IMR-90 (cell line): ENCODE measurements around the gene STAT5B. TPM values are rescaled to one million over a fixed set of nuclear protein-coding genes. Genes with fewer than 3 reads are reported as not detected.

Experiments used
- ATAC-seq: fragments of 200-7000 bp; cut with Tn5 transposase; 2 replicates; pipeline ENCODE4 v1.9.1; 2020; ENCODE audit warnings: low read depth, mild to moderate bottlenecking, moderate library complexity
- BruUV-seq: library from RNA; stranded (reverse); fragments of 400-500 nt; replicated peaks from 2 replicates; lab custom pipeline; 2021; lab: Mats Ljungman, UMichigan
- CTCF ChIA-PET: fragments of 300-600 bp; formaldehyde crosslinking; extraction: SDS; loops from one replicate; lab custom pipeline; 2021; ENCODE audit warnings: antibody characterized with exemption; lab: Yijun Ruan, JAX
- POLR2A ChIA-PET: fragments of 300-600 bp; sonication (Branson Sonifier 250); formaldehyde crosslinking; loops from one replicate; lab custom pipeline; 2022; ENCODE audit warnings: antibody characterized with exemption; ENCODE audit not compliant: unreplicated experiment; lab: Charles Lee
- DNase-seq: peaks from one replicate; pipeline ENCODE4 v3.0.0; 2013
- H2AFZ ChIP-seq: replicated peaks from 2 replicates; pipeline ENCODE3; 2013; ENCODE audit warnings: low read length, mild to moderate bottlenecking; ENCODE audit not compliant: poor library complexity
- H2AK5ac ChIP-seq: 2 replicates; pipeline ENCODE4 v1.6.1; 2013; ENCODE audit warnings: low read depth, low read length, inconsistent platforms
- H2AK9ac ChIP-seq: replicated peaks from 2 replicates; pipeline ENCODE3; 2013; ENCODE audit warnings: mild to moderate bottlenecking, low read depth, low read length, moderate library complexity; ENCODE audit not compliant: poor library complexity
- H2BK120ac ChIP-seq: 2 replicates; pipeline ENCODE4 v1.6.1; 2013; ENCODE audit warnings: low read depth, low read length, inconsistent platforms
- H2BK15ac ChIP-seq: 3 replicates; pipeline ENCODE4 v1.6.1; 2013; ENCODE audit warnings: low read depth, low read length, inconsistent platforms
- H2BK20ac ChIP-seq: 2 replicates; pipeline ENCODE4 v1.6.1; 2013; ENCODE audit warnings: low read depth, mild to moderate bottlenecking, inconsistent platforms, low read length, moderate library complexity
- H2BK5ac ChIP-seq: 2 replicates; pipeline ENCODE4 v1.6.1; 2013; ENCODE audit warnings: mild to moderate bottlenecking, low read depth, low read length, inconsistent platforms; ENCODE audit not compliant: poor library complexity, severe bottlenecking
- H3K14ac ChIP-seq: replicated peaks from 2 replicates; pipeline ENCODE4 v1.6.1; 2013; ENCODE audit warnings: low read depth, low read length, inconsistent platforms
- H3K18ac ChIP-seq: 2 replicates; pipeline ENCODE4 v1.6.1; 2013; ENCODE audit warnings: low read depth, low read length, control low read depth
- H3K23ac ChIP-seq: 2 replicates; pipeline ENCODE4 v1.6.1; 2013; ENCODE audit warnings: low read depth, low read length, inconsistent platforms
- H3K27ac ChIP-seq: 2 replicates; pipeline ENCODE4 v1.5.1; 2013; ENCODE audit warnings: mild to moderate bottlenecking, control low read depth, low read length; ENCODE audit not compliant: insufficient read depth
- H3K27me3 ChIP-seq: 2 replicates; pipeline ENCODE4 v1.6.1; 2013; ENCODE audit warnings: low read length; ENCODE audit not compliant: control insufficient read depth, insufficient read depth
- H3K36me3 ChIP-seq: 2 replicates; pipeline ENCODE4 v1.6.1; 2013; ENCODE audit warnings: low read length, mixed read lengths; ENCODE audit not compliant: control insufficient read depth, insufficient read depth
- H3K4ac ChIP-seq: 2 replicates; pipeline ENCODE4 v1.6.1; 2013; ENCODE audit warnings: low read depth, low read length, inconsistent platforms
- H3K4me1 ChIP-seq: 2 replicates; pipeline ENCODE4 v1.6.1; 2013; ENCODE audit warnings: low read length, mixed read lengths; ENCODE audit not compliant: control insufficient read depth, insufficient read depth
- H3K4me2 ChIP-seq: 2 replicates; pipeline ENCODE4 v1.6.1; 2013; ENCODE audit warnings: low read depth, mild to moderate bottlenecking, control low read depth, low read length, moderate library complexity
- H3K4me3 ChIP-seq: 2 replicates; pipeline ENCODE4 v1.5.1; 2013; ENCODE audit warnings: low read depth, mild to moderate bottlenecking, control low read depth, low read length, moderate library complexity; ENCODE audit not compliant: insufficient read depth
- H3K56ac ChIP-seq: 2 replicates; pipeline ENCODE4 v1.6.1; 2013; ENCODE audit warnings: low read length, inconsistent platforms; ENCODE audit not compliant: insufficient read depth; ENCODE audit errors: extremely low read depth
- H3K79me1 ChIP-seq, 2 experiments: 2 replicates each; pipeline ENCODE4 v1.6.1; 2013; ENCODE audit warnings: low read length in 2 of 2, inconsistent platforms in 1 of 2, low read depth in 1 of 2
- H3K9ac ChIP-seq: 2 replicates; pipeline ENCODE4 v1.6.1; 2013; ENCODE audit warnings: low read depth, low read length, control low read depth
- H3K9me1 ChIP-seq: 2 replicates; pipeline ENCODE4 v1.6.1; 2013; ENCODE audit warnings: low read length, inconsistent platforms; ENCODE audit not compliant: insufficient read depth
- H3K9me3 ChIP-seq: 2 replicates; pipeline ENCODE4 v1.6.1; 2013; ENCODE audit warnings: low read length; ENCODE audit not compliant: control insufficient read depth, insufficient read depth
- H4K20me1 ChIP-seq: 2 replicates; pipeline ENCODE4 v1.6.1; 2013; ENCODE audit warnings: low read length, inconsistent platforms; ENCODE audit not compliant: insufficient read depth
- H4K5ac ChIP-seq: 2 replicates; pipeline ENCODE4 v1.6.1; 2013; ENCODE audit warnings: mild to moderate bottlenecking, low read depth, low read length, control low read depth
- H4K8ac ChIP-seq, 2 experiments: 2 replicates each; pipeline ENCODE4 v1.6.1; 2013; ENCODE audit warnings: low read depth in 2 of 2, low read length in 2 of 2, control low read depth in 1 of 2, inconsistent platforms in 1 of 2
- H4K91ac ChIP-seq: 2 replicates; pipeline ENCODE4 v1.6.1; 2013; ENCODE audit warnings: low read depth, low read length, inconsistent platforms; ENCODE audit not compliant: insufficient read depth
- BHLHE40 ChIP-seq: fragments of 150-350 bp; IDR thresholded peaks from 2 replicates; pipeline ENCODE4 v1.6.1; 2016; ENCODE audit warnings: mild to moderate bottlenecking, low read depth, low read length
- CEBPB ChIP-seq: IDR thresholded peaks from 2 replicates; pipeline ENCODE4 v1.6.1; 2012; ENCODE audit warnings: low read depth, low read length, improper control_type of control experiment
- CHD1 ChIP-seq: IDR thresholded peaks from 2 replicates; pipeline ENCODE4 v1.6.1; 2012; ENCODE audit warnings: low read depth, low read length, improper control_type of control experiment
- MAFK ChIP-seq: IDR thresholded peaks from 2 replicates; pipeline ENCODE4 v1.6.1; 2012; ENCODE audit warnings: low read depth, low read length, improper control_type of control experiment
- MAZ ChIP-seq: IDR thresholded peaks from 2 replicates; pipeline ENCODE4 v1.6.1; 2012; ENCODE audit warnings: low read depth, mild to moderate bottlenecking, low read length, improper control_type of control experiment, moderate library complexity, borderline replicate concordance
- MXI1 ChIP-seq: IDR thresholded peaks from 2 replicates; pipeline ENCODE4 v1.6.1; 2012; ENCODE audit warnings: low read depth, mild to moderate bottlenecking, low read length, moderate library complexity, borderline replicate concordance
- NFE2L2 ChIP-seq: fragments of 150-350 bp; IDR thresholded peaks from 2 replicates; pipeline ENCODE4 v1.6.1; 2016; ENCODE audit warnings: low read depth, mild to moderate bottlenecking, low read length
- POLR2A ChIP-seq: IDR thresholded peaks from 2 replicates; pipeline ENCODE4 v1.6.1; 2012; ENCODE audit warnings: mild to moderate bottlenecking, low read depth, low read length
- RFX5 ChIP-seq: IDR thresholded peaks from 2 replicates; pipeline ENCODE4 v1.8.0; 2012; ENCODE audit warnings: low read depth, mild to moderate bottlenecking, low read length, moderate library complexity
- SMC3 ChIP-seq: fragments of 150-350 bp; IDR thresholded peaks from 2 replicates; pipeline ENCODE4 v1.6.1; 2016; ENCODE audit warnings: low read depth, mild to moderate bottlenecking, antibody characterized with exemption, low read length, moderate library complexity
- WGBS, 2 experiments: methylation state at CpG; one replicate each; pipeline versions ENCODE4 v1.1.5 to v1.1.7; 2013; ENCODE audit warnings: missing lambda C conversion rate in 2 of 2; ENCODE audit not compliant: insufficient read length in 1 of 2; ENCODE audit errors: extremely low coverage in 2 of 2; 5-methylcytosine and 5-hydroxymethylcytosine counted together
- dilution Hi-C: fragments of 300-500 bp; cut with HindIII; formaldehyde crosslinking; loops from one replicate; pipeline ENCODE4 v1.14.3; 2018; ENCODE audit warnings: low sequenced_read_pairs; ENCODE audit not compliant: unreplicated experiment
- in situ Hi-C: fragments of 300-500 bp; cut with MboI; formaldehyde crosslinking; loops from 3 replicates; pipeline ENCODE4 v1.14.3; 2019; ENCODE audit warnings: low sequenced_read_pairs, inconsistent platforms, mixed read lengths
- intact Hi-C: fragments of 100-400 bp; cut with micrococcal nuclease; formaldehyde crosslinking; loops from 2 replicates; pipeline ENCODE4 v1.10.0; 2022
- polyA plus RNA-seq, 3 experiments: library from polyadenylated mRNA; depleted of rRNA; stranded (reverse); fragments of >200 nt; gene quantifications; 2 replicates each; pipeline ENCODE4 v1.2.3, GENCODE V29; 2012; ENCODE audit warnings: low replicate concordance in 1 of 3
- total RNA-seq: library from RNA; depleted of rRNA; stranded (reverse); fragments of >200 nt; gene quantifications from 2 replicates; pipeline ENCODE4 v1.2.3, GENCODE V29; 2012
- TF ChIP-seq, protein P1 (sequence below): conservative IDR thresholded peaks from 2 replicates; pipeline ENCODE4 v1.5.1; 2012; ENCODE audit warnings: mild to moderate bottlenecking, low read depth, low read length, improper control_type of control experiment

STAT5B gene
- total and polyA plus RNA-seq, 2 of the 4 experiments (the other 2 are of a cell fraction), result 24.4 to 29.6 TPM

DNA sequence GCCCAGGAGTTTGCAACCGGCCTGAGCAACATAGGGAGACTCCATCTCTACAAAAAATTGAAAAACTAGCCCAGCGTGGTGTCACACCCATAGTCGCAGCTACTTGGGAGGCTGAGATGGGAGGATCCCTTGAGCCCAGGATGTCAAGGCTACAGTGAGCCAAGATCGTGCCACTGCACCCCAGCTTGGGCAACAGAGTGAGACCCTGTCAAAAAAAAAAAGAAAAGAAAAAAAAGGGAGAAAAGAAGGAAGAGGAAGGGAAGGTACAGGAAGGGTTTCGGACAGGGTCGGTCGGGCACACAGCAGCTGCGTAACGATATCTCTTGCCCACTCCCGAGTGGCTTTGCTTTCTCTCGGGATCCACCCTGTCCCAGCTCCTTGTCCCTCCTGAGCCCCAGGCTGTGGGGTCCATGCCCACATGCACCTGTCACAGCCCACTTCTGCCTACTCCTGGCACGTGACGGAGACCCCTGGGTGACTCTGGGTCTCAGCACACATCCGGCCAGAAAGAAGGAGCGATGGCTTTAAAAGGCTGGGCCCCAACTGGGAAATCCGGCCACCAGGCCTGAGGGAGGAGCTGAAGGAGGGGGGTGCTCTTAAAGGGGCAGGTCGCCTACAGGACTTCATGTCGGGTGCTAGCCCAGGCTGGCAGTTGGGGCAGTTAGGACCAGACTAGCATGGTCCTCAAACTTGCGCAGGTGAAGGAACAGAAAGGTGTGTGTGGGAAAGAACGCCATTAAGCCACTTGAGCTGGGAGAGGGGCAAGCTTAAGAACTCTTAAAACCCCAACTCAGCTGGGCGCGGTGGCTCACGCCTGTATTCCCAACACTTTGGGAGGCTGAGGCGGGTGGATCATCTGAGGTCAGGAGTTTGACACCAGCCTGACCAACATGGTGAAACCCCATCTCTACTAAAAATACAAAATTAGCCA is 82.0 kb downstream of the STAT5B start, which contains the start of gene GHDC (continued):
- TF ChIP-seq POLR2A, result no peak
- TF ChIP-seq RFX5, result no peak
- TF ChIP-seq CHD1, result no peak

DNA sequence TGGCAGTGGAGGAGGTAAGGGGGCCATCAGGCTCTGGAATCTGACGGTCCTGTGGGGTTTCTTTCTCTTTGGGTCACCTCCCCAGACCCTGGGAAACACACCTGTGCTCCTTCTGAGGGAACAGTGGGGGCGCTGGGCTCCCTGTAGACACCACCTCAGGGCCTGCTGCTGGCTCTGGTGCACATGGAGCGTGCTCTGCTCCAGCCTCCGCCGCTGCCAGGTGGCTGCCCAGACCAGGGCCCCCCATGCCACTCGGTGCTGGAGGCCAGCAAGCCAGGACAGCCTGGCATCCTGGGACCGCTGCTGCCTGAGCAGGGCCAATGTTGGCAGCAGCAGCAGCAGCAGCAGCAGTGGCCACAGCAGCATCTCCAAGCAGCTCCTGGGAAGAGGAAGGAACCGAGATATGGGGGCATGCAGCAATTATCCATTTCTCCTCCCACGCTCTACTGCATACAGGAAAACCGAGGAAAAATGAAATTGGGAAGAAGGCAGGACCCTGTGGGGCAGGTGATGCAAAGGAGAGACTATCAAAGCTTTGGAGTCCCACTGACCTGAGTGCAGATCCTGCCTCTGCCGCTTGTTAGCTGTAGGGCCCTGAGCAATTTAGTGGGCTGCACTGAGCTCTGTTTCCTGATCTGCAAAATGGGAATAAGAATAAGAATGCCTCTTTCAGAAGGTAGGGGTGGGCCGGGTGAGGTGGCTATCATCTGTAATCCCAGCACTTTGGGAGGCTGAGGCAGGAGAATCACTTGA is 82.8 kb downstream of the STAT5B start:
- H3K27me3 ChIP-seq, result no peaks in the 10 kb centered on the region
- H2BK120ac ChIP-seq, result no peak overlapping the region
- no peaks in the 10 kb centered on the region for H3K36me3 ChIP-seq
- no peak overlapping the region for H3K9ac ChIP-seq
- ATAC-seq (no peak), DNase-seq (no peak)
- no peak overlapping the region for H4K91ac ChIP-seq
- no peak overlapping the region for H3K56ac ChIP-seq
- H3K9me1 ChIP-seq, result peaks cover 7% of the 10 kb centered on the region; the same call in 1 of the 2 replicates
- ChIA-PET CTCF (no interaction called here), POLR2A (no interaction called here)
- H3K4ac ChIP-seq, result peak overlapping the region; percentile 99
- peak overlapping the region; percentile 97 for H4K5ac ChIP-seq
- BruUV-seq, result no TSS peak
- H4K20me1 ChIP-seq, result no peaks in the 10 kb centered on the region
- in situ Hi-C loops (no loop called here), intact Hi-C loops (no loop called here), dilution Hi-C loops (no loop called here)
- no peaks in the 10 kb centered on the region for H3K4me1 ChIP-seq
- no peak overlapping the region for H2BK5ac ChIP-seq
- peak overlapping the region; percentile 77 for H3K4me3 ChIP-seq
- H3K23ac ChIP-seq, result no peak overlapping the region
- H4K8ac ChIP-seq, result peak overlapping the region; percentile 74 to 100; a peak in 3 of 4 replicates
- no peak overlapping the region for H3K18ac ChIP-seq
- 95% methylated on average over 6 of the region's 12 CpGs; no CpG with 5 or more reads in 1 of the 2 experiments for WGBS, 2 experiments
- no peak overlapping the region for H2BK20ac ChIP-seq
- H3K79me1 ChIP-seq, result peaks cover 0 to 8% of the 10 kb centered on the region in 2 experiments; a peak in 1 of 4 replicates
- H2AK5ac ChIP-seq, result peak overlapping the region; percentile 38; the same call in 1 of the 2 replicates
- peak overlapping the region; percentile 95 for H2AFZ ChIP-seq
- no peaks in the 10 kb centered on the region for H3K9me3 ChIP-seq
- peak overlapping the region; percentile 84 for H3K4me2 ChIP-seq
- H3K14ac ChIP-seq, result no peak overlapping the region
- no peak overlapping the region for H2BK15ac ChIP-seq
- H2AK9ac ChIP-seq, result no peak overlapping the region
- no peak overlapping the region for H3K27ac ChIP-seq
- TF ChIP-seq, protein P1, sequence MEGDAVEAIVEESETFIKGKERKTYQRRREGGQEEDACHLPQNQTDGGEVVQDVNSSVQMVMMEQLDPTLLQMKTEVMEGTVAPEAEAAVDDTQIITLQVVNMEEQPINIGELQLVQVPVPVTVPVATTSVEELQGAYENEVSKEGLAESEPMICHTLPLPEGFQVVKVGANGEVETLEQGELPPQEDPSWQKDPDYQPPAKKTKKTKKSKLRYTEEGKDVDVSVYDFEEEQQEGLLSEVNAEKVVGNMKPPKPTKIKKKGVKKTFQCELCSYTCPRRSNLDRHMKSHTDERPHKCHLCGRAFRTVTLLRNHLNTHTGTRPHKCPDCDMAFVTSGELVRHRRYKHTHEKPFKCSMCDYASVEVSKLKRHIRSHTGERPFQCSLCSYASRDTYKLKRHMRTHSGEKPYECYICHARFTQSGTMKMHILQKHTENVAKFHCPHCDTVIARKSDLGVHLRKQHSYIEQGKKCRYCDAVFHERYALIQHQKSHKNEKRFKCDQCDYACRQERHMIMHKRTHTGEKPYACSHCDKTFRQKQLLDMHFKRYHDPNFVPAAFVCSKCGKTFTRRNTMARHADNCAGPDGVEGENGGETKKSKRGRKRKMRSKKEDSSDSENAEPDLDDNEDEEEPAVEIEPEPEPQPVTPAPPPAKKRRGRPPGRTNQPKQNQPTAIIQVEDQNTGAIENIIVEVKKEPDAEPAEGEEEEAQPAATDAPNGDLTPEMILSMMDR, result no peak
- no peak for TF ChIP-seq RFX5
- no peak for TF ChIP-seq CHD1
- no peak for TF ChIP-seq MAFK
- no peak for TF ChIP-seq BHLHE40
- TF ChIP-seq MAZ, result no peak
- no peak for TF ChIP-seq NFE2L2
- TF ChIP-seq POLR2A, result no peak
- no peak for TF ChIP-seq SMC3
- no peak for TF ChIP-seq CEBPB
- no peak for TF ChIP-seq MXI1
